ENCODE results near the gene B3GNT7.

GRCh38 chr2:231429901-231430300 is 34.4 kb downstream of the B3GNT7 start:
- TF ChIP-seq, protein P1, sequence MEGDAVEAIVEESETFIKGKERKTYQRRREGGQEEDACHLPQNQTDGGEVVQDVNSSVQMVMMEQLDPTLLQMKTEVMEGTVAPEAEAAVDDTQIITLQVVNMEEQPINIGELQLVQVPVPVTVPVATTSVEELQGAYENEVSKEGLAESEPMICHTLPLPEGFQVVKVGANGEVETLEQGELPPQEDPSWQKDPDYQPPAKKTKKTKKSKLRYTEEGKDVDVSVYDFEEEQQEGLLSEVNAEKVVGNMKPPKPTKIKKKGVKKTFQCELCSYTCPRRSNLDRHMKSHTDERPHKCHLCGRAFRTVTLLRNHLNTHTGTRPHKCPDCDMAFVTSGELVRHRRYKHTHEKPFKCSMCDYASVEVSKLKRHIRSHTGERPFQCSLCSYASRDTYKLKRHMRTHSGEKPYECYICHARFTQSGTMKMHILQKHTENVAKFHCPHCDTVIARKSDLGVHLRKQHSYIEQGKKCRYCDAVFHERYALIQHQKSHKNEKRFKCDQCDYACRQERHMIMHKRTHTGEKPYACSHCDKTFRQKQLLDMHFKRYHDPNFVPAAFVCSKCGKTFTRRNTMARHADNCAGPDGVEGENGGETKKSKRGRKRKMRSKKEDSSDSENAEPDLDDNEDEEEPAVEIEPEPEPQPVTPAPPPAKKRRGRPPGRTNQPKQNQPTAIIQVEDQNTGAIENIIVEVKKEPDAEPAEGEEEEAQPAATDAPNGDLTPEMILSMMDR (conservative IDR thresholded peaks at IDR 0.05 in 1 of 2, IDR thresholded peaks at IDR 0.05 in 1 of 2; ENCODE audit: extremely low read depth in 1 of 2, insufficient read depth in 1 of 2, low read depth in 1 of 2, low read length in 2 of 2): no peak
- no peak for TF ChIP-seq EZH2 (IDR thresholded peaks at IDR 0.05; ENCODE audit: borderline replicate concordance, low read length)

Measured in mammary epithelial cell (primary cell).